Anterior cingulate cortex (tissue), 58 donors: ENCODE data around the gene QSOX1.

Experiments used
- DNase-seq, 58 donors: peaks; one replicate each; lab custom pipeline; 2025; lab: John Stamatoyannopoulos, UW

Gene QSOX1

GRCh38 chr1:180167721-180168467, 13.2 kb downstream of the QSOX1 start:
- DNase-seq: no peak

GRCh38 chr1:180168786-180169639, 14.3 kb downstream of the QSOX1 start:
- no peak for DNase-seq

- DNase-seq: no peak
These were observed 15.0 kb downstream of the QSOX1 start for GRCh38 chr1:180169640-180170195.

- no peak for DNase-seq
These were observed 16.0 kb downstream of the QSOX1 start for GRCh38 chr1:180170546-180171151.

- DNase-seq: no peak
These were observed 17.0 kb downstream of the QSOX1 start for GRCh38 chr1:180171691-180172090.

GRCh38 chr1:180173451-180173850, 18.8 kb downstream of the QSOX1 start:
- no peak for DNase-seq

GRCh38 chr1:180173952-180174351, 19.3 kb downstream of the QSOX1 start:
- DNase-seq: peak in 51 of 58 donors; percentile 14 to 83 (median 56)

- DNase-seq: no peak
These were observed 20.6 kb downstream of the QSOX1 start for GRCh38 chr1:180175291-180175690.

- no peak for DNase-seq
These were observed 21.1 kb downstream of the QSOX1 start for GRCh38 chr1:180175806-180176205.

- DNase-seq: no peak
These were observed 22.3 kb downstream of the QSOX1 start for GRCh38 chr1:180176965-180177364.

GRCh38 chr1:180177931-180178330, 23.3 kb downstream of the QSOX1 start:
- no peak for DNase-seq

GRCh38 chr1:180178511-180179161, 24.0 kb downstream of the QSOX1 start:
- DNase-seq: peak in 45 of 58 donors; percentile 10 to 74 (median 31)

GRCh38 chr1:180179162-180179957, 24.7 kb downstream of the QSOX1 start:
- DNase-seq: no peak

- DNase-seq: peak in 1 of 58 donors; percentile 8
These were observed 26.4 kb downstream of the QSOX1 start for GRCh38 chr1:180181048-180181447.

GRCh38 chr1:180181996-180182642, 27.4 kb downstream of the QSOX1 start:
- peak in 3 of 58 donors; percentile 13 to 58 (median 41) for DNase-seq

GRCh38 chr1:180182643-180183311, 28.1 kb downstream of the QSOX1 start:
- peak in 24 of 58 donors; percentile 7 to 72 (median 32) for DNase-seq

- no peak for DNase-seq
These were observed 28.8 kb downstream of the QSOX1 start for GRCh38 chr1:180183426-180183825.

GRCh38 chr1:180184041-180184440, 29.4 kb downstream of the QSOX1 start:
- no peak for DNase-seq
